Cardiac fibroblast (primary cell): Measurements from ENCODE around the gene PHLDA1.

ENCODE experiments used
- DNase-seq, 2 donors: peaks; one replicate each; pipeline versions ENCODE4 v3.0.0 to v3.0.0-alpha.2; 2010; ENCODE audit warnings: low read depth in 2 of 2
- H3K4me3 ChIP-seq, 2 donors: replicated peaks in 1 of 2; 1 replicate in 1 of 2; 2 replicates in 1 of 2; pipeline ENCODE4 v1.5.1; 2011; ENCODE audit warnings: low read depth in 2 of 2, low read length in 2 of 2, mild to moderate bottlenecking in 2 of 2, moderate library complexity in 1 of 2
- TF ChIP-seq, protein P1 (sequence below): IDR thresholded peaks from one replicate; pipeline ENCODE4 v1.5.1; 2011; ENCODE audit warnings: low read depth, mild to moderate bottlenecking, low read length, inconsistent platforms

The PHLDA1 gene

GRCh38 chr12:75982169-75982564 lies 49.4 kb downstream of the PHLDA1 start:
- no peak overlapping the region for H3K4me3 ChIP-seq
- TF ChIP-seq, protein P1, sequence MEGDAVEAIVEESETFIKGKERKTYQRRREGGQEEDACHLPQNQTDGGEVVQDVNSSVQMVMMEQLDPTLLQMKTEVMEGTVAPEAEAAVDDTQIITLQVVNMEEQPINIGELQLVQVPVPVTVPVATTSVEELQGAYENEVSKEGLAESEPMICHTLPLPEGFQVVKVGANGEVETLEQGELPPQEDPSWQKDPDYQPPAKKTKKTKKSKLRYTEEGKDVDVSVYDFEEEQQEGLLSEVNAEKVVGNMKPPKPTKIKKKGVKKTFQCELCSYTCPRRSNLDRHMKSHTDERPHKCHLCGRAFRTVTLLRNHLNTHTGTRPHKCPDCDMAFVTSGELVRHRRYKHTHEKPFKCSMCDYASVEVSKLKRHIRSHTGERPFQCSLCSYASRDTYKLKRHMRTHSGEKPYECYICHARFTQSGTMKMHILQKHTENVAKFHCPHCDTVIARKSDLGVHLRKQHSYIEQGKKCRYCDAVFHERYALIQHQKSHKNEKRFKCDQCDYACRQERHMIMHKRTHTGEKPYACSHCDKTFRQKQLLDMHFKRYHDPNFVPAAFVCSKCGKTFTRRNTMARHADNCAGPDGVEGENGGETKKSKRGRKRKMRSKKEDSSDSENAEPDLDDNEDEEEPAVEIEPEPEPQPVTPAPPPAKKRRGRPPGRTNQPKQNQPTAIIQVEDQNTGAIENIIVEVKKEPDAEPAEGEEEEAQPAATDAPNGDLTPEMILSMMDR = no peak
- DNase-seq = peak; percentile 44 to 74

- TF ChIP-seq, protein P1 = no peak
- DNase-seq = no peak
Measured at GRCh38 chr12:75981247-75982168, 50.1 kb downstream of the PHLDA1 start.

DNA sequence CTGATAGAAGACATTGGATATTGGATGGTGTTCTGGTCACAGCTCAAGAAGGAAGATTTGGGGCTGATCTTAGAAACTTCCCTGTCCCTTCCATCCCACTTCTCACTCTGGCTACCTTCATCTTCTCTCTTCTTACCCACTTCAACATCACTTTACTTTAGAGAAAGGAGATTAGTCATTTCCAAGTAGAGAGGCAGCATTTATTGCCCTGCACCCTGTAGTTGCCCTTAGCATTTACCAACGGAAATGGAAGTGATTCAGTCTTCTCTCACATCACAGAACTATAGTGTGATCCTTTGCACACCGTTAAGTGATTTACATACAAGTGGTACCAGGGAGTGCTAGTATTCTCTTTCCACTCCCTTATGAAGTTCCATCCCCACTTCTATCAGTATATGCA lies 52.4 kb downstream of the PHLDA1 start:
- DNase-seq = peak in 1 of 2 donors; percentile 70
- TF ChIP-seq, protein P1 = no peak
- H3K4me3 ChIP-seq = no peak overlapping the region

More at GRCh38 chr12:75981247-75982168, 50.1 kb downstream of the PHLDA1 start:
- H3K4me3 ChIP-seq = no peak overlapping the region

GRCh38 chr12:75978677-75979076 lies 52.9 kb downstream of the PHLDA1 start:
- TF ChIP-seq, protein P1 = no peak
- peak in 1 of 2 donors; percentile 15 for DNase-seq
- no peak overlapping the region for H3K4me3 ChIP-seq

GRCh38 chr12:75977952-75978671 lies 53.5 kb downstream of the PHLDA1 start:
- TF ChIP-seq, protein P1 = no peak
- H3K4me3 ChIP-seq = no peak overlapping the region
- DNase-seq = peak; percentile 100

DNA sequence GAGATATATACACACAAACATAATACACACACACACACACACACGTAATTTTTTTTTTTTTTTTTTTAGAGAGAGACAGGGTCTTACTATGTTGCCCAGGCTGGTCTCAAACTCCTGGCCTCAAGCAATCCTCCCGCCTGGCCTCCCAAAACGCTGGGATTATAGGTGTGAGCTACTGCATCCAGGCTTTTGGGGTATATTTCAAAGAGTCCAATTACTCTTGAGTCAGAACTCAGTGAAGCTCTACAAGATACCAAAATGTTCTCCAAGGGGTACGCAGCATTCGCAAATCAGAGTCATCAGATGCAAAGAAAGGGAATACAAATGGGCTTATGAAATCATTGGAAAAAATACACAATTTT lies 54.0 kb downstream of the PHLDA1 start:
- H3K4me3 ChIP-seq = no peak overlapping the region
- TF ChIP-seq, protein P1 = no peak
- DNase-seq = no peak
